Mucosa of gallbladder (tissue), 1 donor: Measurements from ENCODE around the gene TRAIP. TPM values are rescaled to one million over a fixed set of nuclear protein-coding genes. Genes with fewer than 3 reads are reported as not detected.
A peak's percentile ranks its signal among the peaks of the same experiment; 100 is the strongest.
"Not testable (repeated sequence)": the region's sequence is repeated elsewhere in the genome, so short reads cannot be mapped to it uniquely, and the experiment has no call there.

Experiments used
- DNase-seq: peaks from one replicate; pipeline ENCODE4 v3.0.0-alpha.2; 2020; ENCODE audit warnings: low spot score
- total RNA-seq: library from RNA; stranded (reverse); gene quantifications from one replicate; pipeline ENCODE4 v1.2.1, GENCODE V29; 2021
- donor health status: DM: no; HTN: no; CAD: no.

Gene TRAIP
- total RNA-seq, 1 donor from 2014 or later, result 2.4 TPM

- DNase-seq, result no peak
These were observed 63.8 kb downstream of the TRAIP start for GRCh38 chr3:49792371-49793150.

- DNase-seq, result no peak
These were observed 64.8 kb downstream of the TRAIP start for GRCh38 chr3:49791571-49791970.

GRCh38 chr3:49790626-49791411 lies 65.5 kb downstream of the TRAIP start:
- no peak for DNase-seq

GRCh38 chr3:49788056-49788455 lies 68.3 kb downstream of the TRAIP start:
- no peak for DNase-seq

- no peak for DNase-seq
These were observed 68.8 kb downstream of the TRAIP start for GRCh38 chr3:49787536-49787935.

GRCh38 chr3:49787182-49787464 lies 69.2 kb downstream of the TRAIP start:
- no peak for DNase-seq

- DNase-seq, result peak; percentile 100
These were observed 69.8 kb downstream of the TRAIP start, which contains the start of gene IP6K1 for GRCh38 chr3:49786357-49787181. IP6K1 (minus strand) TSS chr3:49786542; CDS start chr3:49748040, 38,502 bp downstream.

- no peak for DNase-seq
These were observed 70.6 kb downstream of the TRAIP start for GRCh38 chr3:49785565-49786356.

- DNase-seq, result not testable (repeated sequence)
These were observed 74.1 kb downstream of the TRAIP start for GRCh38 chr3:49782277-49782676.

- no peak for DNase-seq
These were observed 74.8 kb downstream of the TRAIP start for GRCh38 chr3:49781415-49782199.

GRCh38 chr3:49780975-49781365 lies 75.4 kb downstream of the TRAIP start:
- DNase-seq, result not testable (repeated sequence)

- DNase-seq, result no peak
These were observed 76.0 kb downstream of the TRAIP start for GRCh38 chr3:49780080-49780974.

GRCh38 chr3:49779358-49780079 lies 76.8 kb downstream of the TRAIP start:
- no peak for DNase-seq

Other genes with a start within 250 kb of the TRAIP start
- 128 TPM for gene APEH, start 182.2 kb downstream of the TRAIP start, total RNA-seq
- 45.5 TPM for gene MST1, start 167.1 kb downstream of the TRAIP start, total RNA-seq
- 55.6 TPM for gene RNF123, start 167.0 kb downstream of the TRAIP start, total RNA-seq
- gene AMIGO3, start 136.9 kb downstream of the TRAIP start, total RNA-seq, result 0.43 TPM
- 51.9 TPM for gene GMPPB, start 132.6 kb downstream of the TRAIP start, total RNA-seq
- gene IP6K1, start 70.0 kb downstream of the TRAIP start, total RNA-seq, result 46.1 TPM
- 0.09 TPM for gene CDHR4, start 56.7 kb downstream of the TRAIP start, total RNA-seq
- 4.4 TPM for gene INKA1, start 53.3 kb downstream of the TRAIP start, total RNA-seq
- 122 TPM for gene UBA7, start 42.6 kb downstream of the TRAIP start, total RNA-seq
- gene CAMKV, start 13.3 kb upstream of the TRAIP start, total RNA-seq, result 0.09 TPM
- gene MST1R, start 47.3 kb upstream of the TRAIP start, total RNA-seq, result 131 TPM
- gene MON1A, start 73.2 kb upstream of the TRAIP start, total RNA-seq, result 9.7 TPM
- gene RBM6, start 83.6 kb upstream of the TRAIP start, total RNA-seq, result 89.2 TPM
- gene RBM5, start 232.4 kb upstream of the TRAIP start, total RNA-seq, result 132 TPM